A673 (cell line): Measurements from ENCODE around the gene GPR21. TPM values are rescaled to one million over a fixed set of nuclear protein-coding genes. Genes with fewer than 3 reads are reported as not detected.

ENCODE experiments used
- BruUV-seq: library from RNA; stranded (reverse); fragments of 400-500 nt; replicated peaks from 2 replicates; lab custom pipeline; 2021; lab: Mats Ljungman, UMichigan
- CTCF ChIA-PET: fragments of 300-600 bp; sonication (Branson Sonifier 250); formaldehyde crosslinking; loops from one replicate; lab custom pipeline; 2022; ENCODE audit warnings: antibody characterized with exemption; lab: Charles Lee
- POLR2A ChIA-PET: fragments of 300-600 bp; sonication (Branson Sonifier 250); formaldehyde crosslinking; loops from one replicate; lab custom pipeline; 2022; ENCODE audit warnings: antibody characterized with exemption; ENCODE audit not compliant: low non-redundant PET; lab: Charles Lee
- DNase-seq: peaks from one replicate; pipeline ENCODE4 v3.0.0-alpha.2; 2015; ENCODE audit warnings: low spot score
- H3K27ac ChIP-seq: fragments of 200-600 bp; sonication (generic); 2 replicates; pipeline ENCODE4 v1.5.1; 2016; ENCODE audit warnings: mixed run types, low read depth, mild to moderate bottlenecking, mixed read lengths, antibody characterized with exemption, low read length; ENCODE audit not compliant: poor library complexity, severe bottlenecking
- H3K27me3 ChIP-seq: fragments of 200-600 bp; sonication (generic); replicated peaks from 2 replicates; pipeline ENCODE4 v1.6.1; 2017; ENCODE audit warnings: mixed run types, low read depth, mild to moderate bottlenecking, mixed read lengths, antibody characterized with exemption, low read length; ENCODE audit not compliant: insufficient read depth, poor library complexity
- H3K36me3 ChIP-seq: fragments of 200-600 bp; sonication (generic); 2 replicates; pipeline ENCODE4 v1.6.1; 2016; ENCODE audit warnings: mixed run types, mild to moderate bottlenecking, mixed read lengths, antibody characterized with exemption, low read length; ENCODE audit not compliant: insufficient read depth, poor library complexity, severe bottlenecking
- H3K4me1 ChIP-seq: fragments of 200-600 bp; sonication (generic); 2 replicates; pipeline ENCODE4 v1.6.1; 2017; ENCODE audit warnings: mixed run types, mild to moderate bottlenecking, mixed read lengths, antibody characterized with exemption, low read length; ENCODE audit not compliant: insufficient read depth, poor library complexity, severe bottlenecking
- H3K4me3 ChIP-seq: fragments of 200-600 bp; sonication (generic); 2 replicates; pipeline ENCODE4 v1.5.1; 2016; ENCODE audit warnings: low read depth, mixed run types, mild to moderate bottlenecking, mixed read lengths, low read length; ENCODE audit not compliant: poor library complexity, severe bottlenecking
- H3K9me3 ChIP-seq: fragments of 200-600 bp; sonication (generic); 2 replicates; pipeline ENCODE4 v1.6.1; 2016; ENCODE audit warnings: mixed run types, low read depth, mild to moderate bottlenecking, mixed read lengths, antibody characterized with exemption, low read length; ENCODE audit not compliant: poor library complexity, severe bottlenecking
- EZH2 ChIP-seq: fragments of 200-600 bp; sonication (generic); IDR thresholded peaks from 2 replicates; pipeline ENCODE4 v1.6.1; 2017; ENCODE audit warnings: borderline replicate concordance, low read depth, mild to moderate bottlenecking, mixed read lengths, antibody characterized with exemption, low read length; ENCODE audit not compliant: poor library complexity, severe bottlenecking
- intact Hi-C: fragments of 100-400 bp; cut with micrococcal nuclease; formaldehyde crosslinking; loops from one replicate; pipeline ENCODE4 v1.10.0; 2022; ENCODE audit not compliant: unreplicated experiment
- total RNA-seq: library from RNA; stranded (reverse); gene quantifications from 2 replicates; pipeline ENCODE4 v1.2.3, GENCODE V29; 2021
- TF ChIP-seq, protein P1 (sequence below): fragments of 300-800, 200-600 bp; sonication (generic); conservative IDR thresholded peaks from 2 replicates; pipeline ENCODE4 v1.5.1; 2017; ENCODE audit warnings: low read depth, mild to moderate bottlenecking, antibody characterized with exemption, low read length, moderate library complexity, mixed read lengths

GPR21 gene
- total RNA-seq, 1 experiment from 2014 or later: not detected

DNA sequence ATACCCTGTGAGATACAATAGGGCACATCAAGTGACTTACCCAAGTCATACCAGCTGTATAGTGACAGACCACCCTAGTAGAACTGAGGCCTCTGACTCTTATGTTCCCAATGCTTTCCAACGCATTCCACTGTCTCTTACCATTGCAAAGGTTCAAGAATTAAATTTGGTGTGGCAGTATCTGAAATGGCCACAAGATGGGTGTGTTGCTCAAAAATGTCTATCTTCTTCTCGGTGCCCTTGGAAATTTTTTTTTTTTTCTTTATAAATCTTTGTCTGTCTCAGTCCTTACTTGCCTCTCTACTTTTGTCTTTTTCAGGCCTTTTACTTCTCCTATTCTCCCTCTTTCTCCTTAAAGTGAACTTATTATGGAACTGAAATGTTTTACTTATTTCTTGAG is 48.4 kb downstream of the GPR21 start:
- TF ChIP-seq EZH2: no peak
- TF ChIP-seq, protein P1, sequence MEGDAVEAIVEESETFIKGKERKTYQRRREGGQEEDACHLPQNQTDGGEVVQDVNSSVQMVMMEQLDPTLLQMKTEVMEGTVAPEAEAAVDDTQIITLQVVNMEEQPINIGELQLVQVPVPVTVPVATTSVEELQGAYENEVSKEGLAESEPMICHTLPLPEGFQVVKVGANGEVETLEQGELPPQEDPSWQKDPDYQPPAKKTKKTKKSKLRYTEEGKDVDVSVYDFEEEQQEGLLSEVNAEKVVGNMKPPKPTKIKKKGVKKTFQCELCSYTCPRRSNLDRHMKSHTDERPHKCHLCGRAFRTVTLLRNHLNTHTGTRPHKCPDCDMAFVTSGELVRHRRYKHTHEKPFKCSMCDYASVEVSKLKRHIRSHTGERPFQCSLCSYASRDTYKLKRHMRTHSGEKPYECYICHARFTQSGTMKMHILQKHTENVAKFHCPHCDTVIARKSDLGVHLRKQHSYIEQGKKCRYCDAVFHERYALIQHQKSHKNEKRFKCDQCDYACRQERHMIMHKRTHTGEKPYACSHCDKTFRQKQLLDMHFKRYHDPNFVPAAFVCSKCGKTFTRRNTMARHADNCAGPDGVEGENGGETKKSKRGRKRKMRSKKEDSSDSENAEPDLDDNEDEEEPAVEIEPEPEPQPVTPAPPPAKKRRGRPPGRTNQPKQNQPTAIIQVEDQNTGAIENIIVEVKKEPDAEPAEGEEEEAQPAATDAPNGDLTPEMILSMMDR: peak; percentile 81
- intact Hi-C loops: loop anchor here (1.0 to 10.0 kb wide), 2 partner anchors 267 to 617 kb away; no protein-coding TSS in a partner anchor
- Histone ChIP-seq H3K4me3 (no peak overlapping the region), H3K27me3 (no peaks in the 10 kb centered on the region), H3K27ac (peak overlapping the region; percentile 40), H3K4me1 (peaks cover 43% of the 10 kb centered on the region), H3K9me3 (no peaks in the 10 kb centered on the region), H3K36me3 (peaks cover 39% of the 10 kb centered on the region)
- POLR2A ChIA-PET: no interaction called here
- CTCF ChIA-PET: interaction anchor here (1.0 to 1.6 kb wide), 3 partner anchors 143 to 268 kb away, joined by 3 to 10 read pairs (median 3); no protein-coding TSS in a partner anchor
- BruUV-seq: no TSS peak
- DNase-seq: peak; percentile 78

DNA sequence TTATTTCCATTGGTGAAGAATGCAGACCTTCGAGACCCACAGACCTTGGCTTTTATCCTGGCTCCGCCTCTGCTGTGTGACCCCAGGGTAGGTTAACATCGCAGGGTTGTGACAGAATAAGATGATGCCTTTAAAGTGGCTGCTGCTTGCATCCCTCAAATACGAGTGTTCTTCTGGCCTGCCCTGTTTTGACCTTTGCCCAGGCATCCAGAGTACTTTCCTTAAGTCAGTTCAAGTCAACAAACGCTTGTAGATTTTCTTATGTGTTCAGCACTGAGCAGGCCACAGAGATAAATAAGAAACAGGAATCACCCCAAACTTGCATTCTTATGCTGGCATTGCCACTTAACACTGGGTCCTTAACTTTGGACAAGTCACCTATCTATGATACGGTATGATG is 50.2 kb downstream of the GPR21 start:
- H3K27ac ChIP-seq: no peak overlapping the region
- no TSS peak for BruUV-seq

DNA sequence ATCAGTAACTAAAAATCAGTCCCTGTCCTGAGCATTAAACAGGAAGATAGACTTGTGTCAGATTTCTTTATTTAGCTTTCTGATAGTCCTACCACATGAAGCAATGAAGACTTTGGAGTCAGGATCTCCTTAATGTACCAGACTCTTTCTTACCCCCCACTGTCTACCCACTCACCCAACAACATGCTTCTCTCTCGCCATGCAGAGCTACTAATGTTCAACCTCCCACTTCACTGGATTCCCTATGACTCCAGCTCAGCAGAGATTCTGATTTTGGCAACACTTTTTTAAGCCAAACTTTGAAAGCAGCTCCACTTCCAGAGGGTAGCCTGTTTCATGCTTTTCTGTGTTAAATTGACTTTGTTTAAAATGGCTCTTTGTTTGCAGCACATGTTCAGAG is 50.8 kb downstream of the GPR21 start:
- peaks cover 31% of the 10 kb centered on the region for H3K36me3 ChIP-seq
- CTCF ChIA-PET: no interaction called here
- no peak for DNase-seq
- H3K9me3 ChIP-seq: no peaks in the 10 kb centered on the region
- POLR2A ChIA-PET: no interaction called here
- no peak overlapping the region for H3K4me3 ChIP-seq
- peaks cover 37% of the 10 kb centered on the region for H3K4me1 ChIP-seq
- H3K27me3 ChIP-seq: no peaks in the 10 kb centered on the region
- TF ChIP-seq, protein P1: no peak
- TF ChIP-seq EZH2: no peak
- intact Hi-C loops: loop anchor here (10.0 kb wide), 1 partner anchor 619 kb away; no protein-coding TSS in a partner anchor
- H3K27ac ChIP-seq: peak overlapping the region; percentile 67
- no TSS peak for BruUV-seq

More for the DNA sequence above, 50.2 kb downstream of the GPR21 start:
- DNase-seq: no peak
- ChIA-PET POLR2A (no interaction called here), CTCF (interaction anchor here (0.5 kb wide), 1 partner anchor 268 kb away, joined by 13 read pairs; no protein-coding TSS in a partner anchor)
- Histone ChIP-seq H3K36me3 (peaks cover 31% of the 10 kb centered on the region), H3K9me3 (no peaks in the 10 kb centered on the region), H3K4me3 (no peak overlapping the region), H3K4me1 (peaks cover 35% of the 10 kb centered on the region), H3K27me3 (no peaks in the 10 kb centered on the region)
- intact Hi-C loops: loop anchor here (10.0 kb wide), 1 partner anchor 619 kb away; no protein-coding TSS in a partner anchor
- TF ChIP-seq, protein P1: no peak
- TF ChIP-seq EZH2: no peak

Other genes starting within 250 kb of the GPR21 start
- not detected in 2 replicates for gene OR5C1, start 244.7 kb upstream of the GPR21 start, total RNA-seq
- not detected in 2 replicates for gene OR1K1, start 233.5 kb upstream of the GPR21 start, total RNA-seq
- 32.8 and 35.5 TPM in 2 replicates for gene PDCL, start 205.1 kb upstream of the GPR21 start, total RNA-seq
- gene RC3H2, start 128.3 kb upstream of the GPR21 start, total RNA-seq: 70.2 and 71.1 TPM in 2 replicates
- 10.4 and 10.5 TPM in 2 replicates for gene ZBTB6, start 120.3 kb upstream of the GPR21 start, total RNA-seq
- 10.1 and 10.9 TPM in 2 replicates for gene ZBTB26, start 102.2 kb upstream of the GPR21 start, total RNA-seq
- gene RABGAP1, start 92.6 kb upstream of the GPR21 start, total RNA-seq: 64.0 and 65.8 TPM in 2 replicates
- 79.4 and 84.9 TPM in 2 replicates for gene STRBP, start 234.9 kb downstream of the GPR21 start, total RNA-seq